ENCODE results near the gene ZNF692. TPM values are rescaled to one million over a fixed set of nuclear protein-coding genes. Genes with fewer than 3 reads are reported as not detected.
"Not testable (repeated sequence)": the region's sequence is repeated elsewhere in the genome, so short reads cannot be mapped to it uniquely, and the experiment has no call there.

Gene ZNF692
- total RNA-seq, 4 donors from 2014 or later, result 41.8 to 100 (median 64.6) TPM

DNA sequence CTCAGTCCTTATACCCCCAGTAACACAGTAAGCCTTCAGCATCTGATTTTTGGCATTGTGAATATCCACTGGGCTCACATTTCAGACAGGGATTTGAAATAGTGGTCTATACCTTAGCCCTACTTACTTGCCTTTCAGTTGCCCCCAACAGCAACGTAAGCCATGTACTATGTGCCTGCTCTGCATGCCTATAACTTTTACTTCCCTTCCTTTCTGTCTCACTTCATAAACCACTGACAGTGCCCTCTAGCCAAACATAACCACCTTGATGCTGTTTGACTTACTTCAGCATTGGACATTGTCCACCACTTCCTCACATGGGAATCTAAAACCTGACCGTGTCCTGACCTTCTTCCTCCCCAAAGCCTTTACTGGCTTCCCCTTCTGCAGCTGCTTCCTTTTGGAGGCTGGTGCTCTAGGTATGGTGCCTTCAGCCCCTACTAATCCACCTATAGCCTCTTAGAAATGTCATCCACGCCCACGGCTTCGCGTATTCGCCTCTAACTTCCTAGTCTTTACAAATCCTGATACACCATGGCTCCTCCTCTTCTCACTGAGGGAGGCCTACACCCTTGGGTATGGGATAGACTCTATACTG lies 24.4 kb downstream of the ZNF692 start:
- Histone ChIP-seq H3K36me3 (no peaks in the 10 kb centered on the region), H3K4me3 (no peak overlapping the region), H3K4me1 (peaks cover 4 to 12% (median 11%) of the 10 kb centered on the region in 4 donors), H3K27ac (no peak overlapping the region), H3K27me3 (no peaks in the 10 kb centered on the region), H3K9me3 (no peaks in the 10 kb centered on the region)
- DNase-seq, result no peak
- 61 to 65% methylated on average over 7 of the region's 7 CpGs for WGBS, 2 donors (ENCODE audit: low coverage in 1 of 2)
- intact Hi-C loops (cut with DNase I; ENCODE audit: low total_unique reads) (no loop called here), in situ Hi-C loops (cut with MboI; ENCODE audit: low pct_ligation_motif_present in 1 of 4, low pct_unique_long_range_greater_than_20kb in 1 of 4, low sequenced_read_pairs in 3 of 4) (no loop called here)
- TF ChIP-seq EP300 (IDR thresholded peaks at IDR 0.05; ENCODE audit: low read depth) (no peak), POLR2A (IDR thresholded peaks at IDR 0.05) (no peak), POLR2AphosphoS5 (IDR thresholded peaks at IDR 0.05) (no peak)
- TF ChIP-seq, protein P1, sequence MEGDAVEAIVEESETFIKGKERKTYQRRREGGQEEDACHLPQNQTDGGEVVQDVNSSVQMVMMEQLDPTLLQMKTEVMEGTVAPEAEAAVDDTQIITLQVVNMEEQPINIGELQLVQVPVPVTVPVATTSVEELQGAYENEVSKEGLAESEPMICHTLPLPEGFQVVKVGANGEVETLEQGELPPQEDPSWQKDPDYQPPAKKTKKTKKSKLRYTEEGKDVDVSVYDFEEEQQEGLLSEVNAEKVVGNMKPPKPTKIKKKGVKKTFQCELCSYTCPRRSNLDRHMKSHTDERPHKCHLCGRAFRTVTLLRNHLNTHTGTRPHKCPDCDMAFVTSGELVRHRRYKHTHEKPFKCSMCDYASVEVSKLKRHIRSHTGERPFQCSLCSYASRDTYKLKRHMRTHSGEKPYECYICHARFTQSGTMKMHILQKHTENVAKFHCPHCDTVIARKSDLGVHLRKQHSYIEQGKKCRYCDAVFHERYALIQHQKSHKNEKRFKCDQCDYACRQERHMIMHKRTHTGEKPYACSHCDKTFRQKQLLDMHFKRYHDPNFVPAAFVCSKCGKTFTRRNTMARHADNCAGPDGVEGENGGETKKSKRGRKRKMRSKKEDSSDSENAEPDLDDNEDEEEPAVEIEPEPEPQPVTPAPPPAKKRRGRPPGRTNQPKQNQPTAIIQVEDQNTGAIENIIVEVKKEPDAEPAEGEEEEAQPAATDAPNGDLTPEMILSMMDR (IDR thresholded peaks at IDR 0.05), result no peak

DNA sequence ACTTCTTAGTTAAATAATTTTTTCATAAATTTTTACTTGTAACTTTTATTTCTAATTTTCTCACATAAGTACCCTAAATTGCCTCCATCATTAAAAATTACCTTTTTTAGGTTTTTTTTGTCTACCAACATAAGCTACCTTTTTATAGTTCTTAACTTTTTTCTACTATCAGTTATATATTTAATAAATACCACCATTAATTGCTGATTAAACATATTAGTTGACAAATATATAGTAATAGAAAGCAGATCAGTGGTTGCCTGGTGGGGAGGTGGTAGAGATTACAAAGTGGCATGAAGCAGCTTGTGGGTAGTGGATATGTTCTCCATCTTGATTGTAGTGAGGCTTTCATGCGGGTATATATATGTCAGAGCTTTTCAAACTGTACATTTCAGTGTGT lies 27.0 kb downstream of the ZNF692 start:
- no peaks in the 10 kb centered on the region for H3K27me3 ChIP-seq
- H3K27ac ChIP-seq, result no peak overlapping the region
- TF ChIP-seq EP300 (IDR thresholded peaks at IDR 0.05; ENCODE audit: low read depth), result no peak
- TF ChIP-seq, protein P1 (IDR thresholded peaks at IDR 0.05), result no peak
- TF ChIP-seq POLR2AphosphoS5 (IDR thresholded peaks at IDR 0.05), result no peak
- TF ChIP-seq POLR2A (IDR thresholded peaks at IDR 0.05), result no peak
- no peaks in the 10 kb centered on the region for H3K9me3 ChIP-seq
- no peak overlapping the region for H3K4me3 ChIP-seq
- in situ Hi-C loops (cut with MboI; ENCODE audit: low pct_ligation_motif_present in 1 of 4, low pct_unique_long_range_greater_than_20kb in 1 of 4, low sequenced_read_pairs in 3 of 4), result no loop called here
- no peaks in the 10 kb centered on the region for H3K36me3 ChIP-seq
- WGBS, 2 donors (ENCODE audit: low coverage in 1 of 2), result 88 to 93% methylated on average over 1 of the region's 1 CpG
- intact Hi-C loops (cut with DNase I; ENCODE audit: low total_unique reads), result no loop called here
- H3K4me1 ChIP-seq, result peaks cover 2 to 8% (median 5%) of the 10 kb centered on the region in 4 donors
- no peak for DNase-seq

DNA sequence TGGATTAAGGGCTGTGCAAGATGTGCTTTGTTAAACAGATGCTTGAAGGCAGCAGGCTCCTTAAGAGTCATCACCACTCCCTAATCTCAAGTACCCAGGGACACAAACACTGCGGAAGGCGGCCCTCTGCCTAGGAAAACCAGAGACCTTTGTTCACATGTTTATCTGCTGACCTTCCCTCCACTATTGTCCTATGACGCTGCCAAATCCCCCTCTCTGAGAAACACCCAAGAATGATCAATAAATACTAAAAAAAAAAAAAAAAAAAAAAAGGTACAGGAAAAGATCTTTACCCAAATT lies 28.2 kb downstream of the ZNF692 start:
- H3K4me3 ChIP-seq; H3K27me3 ChIP-seq; H3K27ac ChIP-seq; H3K36me3 ChIP-seq; DNase-seq; H3K4me1 ChIP-seq; H3K9me3 ChIP-seq; intact Hi-C loops (cut with DNase I; ENCODE audit: low total_unique reads); in situ Hi-C loops (cut with MboI; ENCODE audit: low pct_ligation_motif_present in 1 of 4, low pct_unique_long_range_greater_than_20kb in 1 of 4, low sequenced_read_pairs in 3 of 4): not testable (repeated sequence)
- 45 to 54% methylated on average over 3 of the region's 3 CpGs for WGBS, 2 donors (ENCODE audit: low coverage in 1 of 2)

DNA sequence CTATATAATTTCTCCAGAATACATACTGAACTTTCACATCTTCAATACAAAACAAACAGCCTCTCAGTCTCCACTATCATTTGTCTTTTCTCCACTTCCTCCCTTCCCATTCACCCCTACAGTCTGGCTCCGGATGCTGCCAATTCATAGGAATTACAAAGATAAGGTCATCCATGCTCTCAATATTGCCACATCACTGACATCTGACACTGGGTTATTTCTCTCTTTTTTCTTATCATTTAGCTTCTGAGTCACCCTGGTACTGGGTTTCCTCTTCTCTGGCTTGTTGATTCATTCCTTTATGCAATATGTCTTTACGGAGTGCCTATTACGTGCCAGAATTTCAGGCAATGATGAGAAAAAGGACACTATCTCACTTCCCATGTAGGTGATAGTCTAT lies 30.0 kb downstream of the ZNF692 start:
- H3K4me3 ChIP-seq, result no peak overlapping the region
- H3K27ac ChIP-seq, result no peak overlapping the region
- no peaks in the 10 kb centered on the region for H3K9me3 ChIP-seq
- H3K4me1 ChIP-seq, result peaks cover 20 to 22% (median 21%) of the 10 kb centered on the region in 4 donors
- DNase-seq, result no peak
- H3K36me3 ChIP-seq, result no peaks in the 10 kb centered on the region
- intact Hi-C loops (cut with DNase I; ENCODE audit: low total_unique reads) (no loop called here), in situ Hi-C loops (cut with MboI; ENCODE audit: low pct_ligation_motif_present in 1 of 4, low pct_unique_long_range_greater_than_20kb in 1 of 4, low sequenced_read_pairs in 3 of 4) (no loop called here)
- TF ChIP-seq, protein P1 (IDR thresholded peaks at IDR 0.05), result no peak
- TF ChIP-seq EP300 (IDR thresholded peaks at IDR 0.05; ENCODE audit: low read depth), result no peak
- H3K27me3 ChIP-seq, result no peaks in the 10 kb centered on the region
- WGBS, 2 donors (ENCODE audit: low coverage in 1 of 2), result 55 to 71% methylated on average over 3 of the region's 3 CpGs

Measured in transverse colon (tissue), 4 donors.